Stomach (tissue), 4 donors: Measurements from ENCODE around the gene ACAD8.

Experiments
- CTCF ChIP-seq, 7 experiments: fragments of 450-650 bp in 4 of 7; fragments of 200-600 bp in 3 of 7; sonication (generic) in 3 of 7; IDR thresholded peaks; one replicate each; pipeline ENCODE4 v1.5.1; 2016 to 2019; ENCODE audit warnings: antibody characterized with exemption in 7 of 7, control low read depth in 2 of 7, mild to moderate bottlenecking in 1 of 7
- POLR2A ChIP-seq, 4 donors: fragments of 450-650 bp; IDR thresholded peaks; one replicate each; pipeline ENCODE4 v1.6.1; 2016; ENCODE audit warnings: antibody characterized with exemption in 4 of 4, control low read depth in 2 of 4, mild to moderate bottlenecking in 1 of 4, moderate library complexity in 1 of 4

GRCh38 chr11:134272381-134273316, 19.3 kb downstream of the ACAD8 start:
- no peak for TF ChIP-seq POLR2A (IDR thresholded peaks at IDR 0.05)
- TF ChIP-seq CTCF (IDR thresholded peaks at IDR 0.05), result no peak
